Fibroblast of skin of abdomen (primary cell): ENCODE measurements around the gene INSC.

Source experiments
- DNase-seq: peaks from one replicate; pipeline ENCODE4 v3.0.0-alpha.2; 2013

The INSC gene

DNA sequence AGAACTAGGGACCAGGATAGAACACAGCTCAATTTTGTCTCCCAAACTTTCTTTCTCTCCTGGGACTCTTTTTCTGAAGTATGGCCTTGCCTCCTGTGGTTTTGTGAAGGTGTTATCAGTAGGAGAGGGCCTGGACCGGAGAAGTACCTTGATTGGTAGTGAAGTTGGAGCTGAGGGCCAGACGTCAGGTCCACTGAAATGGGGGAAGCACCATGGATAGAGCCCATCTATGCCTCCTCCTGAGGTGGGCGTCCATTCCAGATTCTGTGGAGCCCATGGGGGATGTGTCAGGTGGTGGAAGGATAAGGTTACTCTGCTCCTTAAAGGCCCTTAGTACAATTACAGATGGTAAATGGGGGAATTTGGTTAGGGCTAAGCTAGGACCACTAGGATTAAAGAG lies 109.7 kb downstream of the INSC start:
- no peak for DNase-seq

GRCh38 chr11:15227011-15227410 lies 112.3 kb downstream of the INSC start:
- no peak for DNase-seq

DNA sequence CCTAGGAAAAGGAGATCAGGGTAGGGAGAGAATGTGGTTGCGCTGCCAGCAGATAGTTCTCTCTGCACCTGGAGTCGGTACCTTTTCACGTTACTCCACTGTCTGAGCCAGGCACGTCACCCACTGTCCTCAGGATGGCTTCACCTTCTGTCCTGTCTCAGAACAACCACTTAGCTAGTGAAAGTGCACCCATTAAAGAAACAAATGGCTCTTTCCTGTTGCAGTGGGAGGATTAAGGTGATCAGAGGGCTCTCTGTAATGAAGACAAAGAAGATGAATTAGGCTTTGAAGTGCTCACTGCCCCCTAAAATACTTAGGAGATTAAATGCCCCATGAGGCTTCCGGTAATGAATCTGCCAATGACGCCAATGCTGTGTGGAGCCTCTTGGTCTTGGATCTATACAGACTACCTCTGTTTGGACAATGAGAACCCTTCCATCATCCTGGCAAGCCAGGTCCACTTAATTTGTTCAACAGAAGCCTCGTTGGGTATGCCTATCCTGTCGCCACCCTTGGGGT lies 113.7 kb downstream of the INSC start:
- no peak for DNase-seq

DNA sequence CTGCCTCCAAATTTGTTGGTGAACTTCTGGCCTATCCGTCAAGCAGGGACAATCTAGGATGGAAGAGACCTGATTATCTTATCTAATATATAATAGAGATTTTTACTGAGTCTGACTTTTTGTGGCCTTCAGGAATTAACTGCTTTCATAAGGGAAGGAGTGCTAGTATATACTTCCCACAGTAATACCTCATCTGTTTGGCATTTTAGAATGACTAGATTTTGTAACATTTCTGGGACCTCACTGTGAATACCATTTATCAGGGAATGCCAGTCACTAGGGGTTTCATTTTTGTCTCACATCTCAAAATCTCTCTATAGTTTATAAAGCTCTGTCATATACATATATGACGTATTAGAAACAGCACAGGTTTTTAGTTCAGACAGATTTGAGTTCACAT lies 114.3 kb downstream of the INSC start:
- no peak for DNase-seq

DNA sequence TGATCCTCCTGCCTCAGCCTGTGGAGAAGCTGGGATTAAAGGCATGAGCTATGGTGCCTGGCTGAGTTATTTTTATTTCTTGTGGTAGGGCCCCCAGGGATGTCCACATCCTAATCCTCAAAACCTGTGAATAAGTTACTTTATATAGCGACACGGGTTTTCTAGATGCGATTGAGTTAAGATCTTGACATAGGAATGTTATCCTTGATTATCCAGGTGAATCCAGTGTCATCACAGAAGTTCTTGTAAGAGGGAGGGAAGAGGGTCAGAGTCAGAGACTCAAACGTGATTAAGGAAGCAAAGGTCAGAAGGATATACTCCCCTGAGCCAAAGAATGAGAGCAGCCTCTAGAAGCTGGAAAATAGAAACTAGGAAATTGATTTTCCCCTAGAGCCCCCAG lies 117.8 kb downstream of the INSC start:
- DNase-seq = no peak

GRCh38 chr11:15233371-15234165 lies 118.8 kb downstream of the INSC start:
- DNase-seq = no peak

- DNase-seq = no peak
Measured at GRCh38 chr11:15234796-15235195, 120.1 kb downstream of the INSC start.

DNA sequence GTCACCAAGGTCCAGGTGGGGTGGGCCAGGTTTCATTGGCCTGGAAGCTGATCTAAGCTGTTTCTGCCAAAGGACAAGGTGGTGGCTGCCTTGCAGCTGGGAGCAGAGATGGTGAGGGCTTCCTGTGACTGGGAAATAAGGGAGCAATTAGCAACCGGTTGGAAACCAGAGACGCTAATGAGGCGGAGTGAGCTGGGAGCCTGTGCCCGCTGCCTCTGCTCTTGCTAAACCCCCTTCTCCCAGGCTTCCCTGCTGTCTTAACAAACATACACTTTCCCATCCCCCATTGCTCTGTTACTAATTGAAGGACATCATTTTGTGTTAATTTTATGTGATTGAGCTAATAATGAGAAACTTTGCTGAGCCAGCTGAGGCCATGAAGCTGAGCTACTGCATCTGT lies 121.8 kb downstream of the INSC start:
- DNase-seq = no peak

- no peak for DNase-seq
Measured at GRCh38 chr11:15238856-15239255, 124.1 kb downstream of the INSC start.

DNA sequence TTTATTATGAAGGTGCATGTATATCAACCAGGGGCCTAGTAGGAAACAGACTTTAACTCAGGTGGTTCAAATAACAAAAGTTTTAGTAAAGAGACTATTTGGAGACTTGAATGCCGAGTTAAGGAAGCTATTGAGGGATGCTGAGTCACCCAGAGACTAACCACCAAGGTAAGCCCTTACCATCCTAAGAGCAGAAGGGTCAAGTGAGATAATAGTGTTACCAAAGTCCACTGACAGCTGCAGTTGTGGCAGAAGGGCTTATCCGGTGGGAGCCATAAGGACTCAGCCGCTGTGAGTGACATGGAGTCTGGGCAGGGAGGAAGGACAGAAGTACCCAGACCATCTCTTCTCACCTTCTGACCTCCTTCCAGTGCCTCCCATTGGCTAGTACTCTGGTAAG lies 134.0 kb downstream of the INSC start:
- no peak for DNase-seq

DNA sequence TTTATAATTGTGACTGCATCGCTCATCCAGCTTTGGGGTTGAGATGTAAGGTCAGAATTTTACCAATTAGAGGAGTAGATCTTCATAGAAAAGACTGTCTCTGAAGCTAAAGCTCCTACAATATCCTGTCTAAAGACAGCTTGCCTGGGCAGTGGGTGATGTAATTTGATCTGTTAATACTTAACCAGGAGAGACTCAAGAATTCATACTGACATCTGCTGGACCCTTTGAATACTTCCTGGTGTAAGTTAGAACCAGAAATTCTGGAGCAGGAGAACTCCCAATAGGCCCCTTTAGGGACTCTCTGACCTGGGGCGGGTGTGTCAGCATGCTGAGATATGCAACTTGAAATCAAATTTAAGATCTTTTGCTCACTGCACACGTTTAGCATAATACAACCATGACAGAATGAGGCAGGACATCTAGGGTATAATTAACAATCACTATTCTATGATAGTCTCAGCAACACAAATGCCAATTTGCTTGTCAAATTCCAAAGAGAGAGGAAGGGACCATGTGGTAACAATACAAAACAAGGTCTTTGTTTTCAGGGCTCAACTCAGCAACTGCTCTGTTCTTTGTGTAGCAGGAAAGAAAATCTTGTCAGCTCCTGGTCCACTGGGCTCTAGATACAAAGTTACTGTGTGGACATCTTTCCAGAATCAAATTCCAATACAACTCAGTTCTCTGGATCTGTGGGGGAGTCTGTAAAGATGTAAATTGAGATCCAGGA lies 143.9 kb downstream of the INSC start:
- peak; percentile 42 for DNase-seq

- DNase-seq = no peak
Measured at GRCh38 chr11:15266999-15267398, 152.3 kb downstream of the INSC start.

DNA sequence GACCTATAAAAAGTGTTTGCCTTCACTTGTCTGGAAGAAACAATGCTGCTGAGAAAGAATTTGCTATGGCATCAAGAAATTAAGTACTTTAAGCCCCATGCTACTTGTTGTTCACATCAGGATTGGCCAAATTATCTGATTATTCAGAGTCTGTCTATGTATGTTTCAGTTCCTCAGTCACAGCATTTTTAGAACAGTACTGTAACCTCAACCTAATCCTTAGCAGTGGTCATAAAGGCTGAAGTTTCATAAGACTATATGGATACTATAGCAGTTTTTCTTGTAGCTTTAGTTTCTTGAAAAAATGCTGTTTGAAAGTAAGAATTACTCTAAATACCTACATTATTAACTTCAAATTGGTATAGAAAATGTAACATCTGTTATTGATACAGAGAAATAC lies 153.9 kb downstream of the INSC start:
- no peak for DNase-seq

DNA sequence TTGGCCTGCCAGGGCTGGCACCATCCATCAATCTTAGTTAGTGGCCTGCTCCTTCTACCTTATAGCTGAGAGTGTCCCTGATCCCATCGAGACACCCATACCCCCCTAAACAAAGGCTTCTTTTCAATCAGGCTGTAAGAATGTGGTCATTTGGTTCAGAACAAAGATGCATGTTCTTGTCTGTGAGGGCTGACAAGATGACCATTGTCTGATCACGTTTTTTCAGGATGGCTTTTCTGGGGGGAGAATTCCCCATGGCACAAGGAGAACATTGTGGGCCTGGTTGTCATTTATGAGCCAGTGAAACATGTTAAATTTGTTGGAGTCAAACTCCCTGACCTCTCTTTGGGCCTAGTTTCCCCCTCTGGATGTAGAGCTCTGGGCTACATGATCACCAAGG lies 160.4 kb downstream of the INSC start:
- DNase-seq = no peak

DNA sequence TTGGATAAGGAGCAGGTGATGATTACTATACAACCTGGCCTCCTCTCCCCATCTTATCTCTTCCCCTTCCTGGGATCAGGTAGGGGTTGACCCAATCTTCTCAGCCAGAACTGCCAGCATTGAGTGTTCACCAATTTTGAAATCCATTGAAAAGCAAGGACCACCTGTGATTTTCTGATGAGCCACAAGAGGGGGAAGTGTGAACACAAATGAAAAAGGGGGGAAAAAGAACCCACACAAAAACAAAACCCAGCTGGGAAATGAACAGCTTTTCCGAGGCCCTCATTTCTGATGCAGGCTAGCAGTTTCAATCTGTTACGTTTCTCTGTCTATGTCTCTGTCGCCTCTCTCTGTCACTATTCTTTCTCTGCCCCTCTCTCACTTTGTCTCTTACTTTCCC lies 161.9 kb downstream of the INSC start:
- no peak for DNase-seq

GRCh38 chr11:15278128-15278527 lies 163.4 kb downstream of the INSC start:
- no peak for DNase-seq

DNA sequence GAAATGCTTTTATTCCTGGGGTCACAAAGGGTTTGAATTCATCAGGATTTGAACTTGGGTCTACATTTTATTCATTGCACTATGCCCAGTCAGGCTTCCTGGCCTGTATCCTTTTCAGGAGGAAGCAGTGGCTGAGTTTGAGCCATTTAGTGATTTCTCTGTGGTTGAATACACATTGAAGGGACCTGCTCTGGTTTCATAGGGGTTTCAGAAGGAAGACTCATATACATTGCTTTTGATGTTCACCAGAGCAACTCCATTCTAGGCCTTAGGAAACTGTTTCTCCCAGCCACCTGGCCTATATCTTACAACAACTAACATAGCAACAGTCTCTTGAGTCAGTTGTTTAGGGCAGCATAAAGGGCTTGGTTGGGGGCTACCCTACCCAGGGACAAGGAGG lies 165.7 kb downstream of the INSC start:
- no peak for DNase-seq

GRCh38 chr11:15282754-15283153 lies 168.0 kb downstream of the INSC start:
- no peak for DNase-seq

DNA sequence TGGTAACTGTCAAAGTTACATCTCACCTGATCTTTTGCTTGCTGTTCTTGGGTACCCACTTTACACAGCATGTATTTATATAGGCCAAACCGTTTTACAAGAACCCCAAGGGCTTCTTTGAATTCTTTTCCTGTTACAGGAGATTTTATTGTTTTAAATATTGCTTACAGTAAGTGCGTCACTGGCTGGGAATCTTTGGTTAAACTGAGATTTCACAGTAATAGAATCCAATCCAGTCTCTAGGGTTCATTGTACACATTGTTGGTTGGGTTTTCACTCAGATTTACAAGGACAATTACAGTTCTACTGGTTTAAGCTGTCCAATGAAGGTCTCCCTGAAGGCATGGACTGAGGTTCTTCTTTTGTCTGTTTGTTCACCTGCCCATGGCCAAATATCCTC lies 171.7 kb downstream of the INSC start:
- no peak for DNase-seq

GRCh38 chr11:15288863-15289262 lies 174.1 kb downstream of the INSC start:
- no peak for DNase-seq

GRCh38 chr11:15289723-15290122 lies 175.0 kb downstream of the INSC start:
- no peak for DNase-seq

GRCh38 chr11:15291885-15292284 lies 177.2 kb downstream of the INSC start:
- no peak for DNase-seq

DNA sequence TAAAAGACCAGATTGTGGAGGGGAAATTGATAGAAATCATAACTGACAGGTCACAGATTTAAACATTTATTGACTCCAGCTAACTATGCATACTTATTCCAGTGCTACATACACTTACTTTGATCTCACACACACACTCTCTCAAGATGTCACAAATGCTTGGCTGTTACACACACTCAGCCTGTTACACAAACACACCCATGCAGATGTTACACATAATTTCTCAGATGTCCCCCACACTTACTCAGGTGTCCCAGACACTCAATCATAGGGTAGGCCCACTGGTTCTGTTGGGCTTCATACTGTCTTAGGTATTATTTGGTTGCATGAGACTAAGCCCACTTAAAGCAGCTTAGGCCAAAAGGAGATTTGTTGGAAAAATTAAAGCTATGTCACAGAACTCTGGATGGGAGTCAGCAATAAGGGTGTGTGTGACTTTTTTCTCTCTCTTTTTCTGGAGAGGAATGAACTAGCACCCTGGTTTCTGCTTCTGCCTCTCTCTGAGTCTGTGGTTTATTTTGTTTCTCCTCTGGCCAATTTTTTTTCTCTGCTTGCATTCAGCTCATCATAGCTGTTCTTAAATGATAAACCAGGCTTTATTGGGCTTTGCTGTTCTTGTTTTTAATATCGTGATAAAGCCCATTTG lies 179.4 kb downstream of the INSC start:
- DNase-seq = no peak

DNA sequence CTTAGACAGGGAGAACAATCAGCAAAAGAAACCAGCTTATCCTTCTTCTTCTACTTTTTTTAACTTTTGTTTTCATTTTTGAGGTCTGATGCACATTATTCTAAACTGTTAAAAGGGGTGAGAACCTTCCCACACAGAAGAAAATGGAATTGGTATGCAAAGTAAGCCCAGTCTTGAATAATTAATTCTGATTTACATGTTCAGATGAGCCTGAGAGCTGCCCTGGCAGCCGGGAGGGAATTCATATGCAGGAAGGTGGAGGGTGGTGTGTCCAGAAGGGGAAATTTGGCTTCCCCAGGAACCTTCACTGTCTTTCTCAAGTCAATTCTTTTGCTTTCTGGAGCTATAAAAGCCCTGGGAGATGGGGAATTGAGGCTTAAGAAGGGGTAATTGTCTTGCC lies 181.0 kb downstream of the INSC start:
- no peak for DNase-seq
